ENCODE measurements around the gene UBE2D2.

- TF ChIP-seq BHLHE40 (IDR thresholded peaks at IDR 0.05; ENCODE audit: borderline replicate concordance) (no peak), HDGF (IDR thresholded peaks at IDR 0.05; ENCODE audit: borderline replicate concordance) (no peak), FOXK2 (IDR thresholded peaks at IDR 0.05) (no peak), PKNOX1 (IDR thresholded peaks at IDR 0.05) (no peak), SP1 (IDR thresholded peaks at IDR 0.05) (no peak), CTBP1 (IDR thresholded peaks at IDR 0.05; ENCODE audit: borderline replicate concordance) (no peak), ZNF384 (IDR thresholded peaks at IDR 0.05) (no peak), SUZ12 (IDR thresholded peaks at IDR 0.05) (no peak), TARDBP (IDR thresholded peaks at IDR 0.05) (no peak)
Observed at GRCh38 chr5:139605887-139606286, 44.7 kb downstream of the UBE2D2 start.

Data from HEK293T (cell line).